Left lung (tissue), 10 donors: ENCODE measurements around the gene FHL1. TPM values are rescaled to one million over a fixed set of nuclear protein-coding genes. Genes with fewer than 3 reads are reported as not detected.

ENCODE experiments used
- ATAC-seq: fragments of 200-7000 bp; cut with Tn5 transposase; one replicate; pipeline ENCODE4 v1.9.1; 2020; ENCODE audit warnings: moderate library complexity
- DNase-seq, 4 donors: peaks; one replicate each; pipeline ENCODE4 v3.0.0-alpha.2; 2013 to 2020
- H3K27ac ChIP-seq, 2 donors: fragments of 200-600 bp; sonication (generic) in 1 of 2; one replicate each; pipeline versions ENCODE4 v1.5.0 to v1.8.0; 2020 to 2021
- H3K27me3 ChIP-seq, 2 donors: fragments of 200-600 bp; sonication (generic) in 1 of 2; one replicate each; pipeline versions ENCODE4 v1.5.0 to v1.8.0; 2020 to 2021
- H3K36me3 ChIP-seq, 2 donors: fragments of 200-600 bp; sonication (generic) in 1 of 2; one replicate each; pipeline versions ENCODE4 v1.5.0 to v1.8.0; 2020 to 2021
- H3K4me1 ChIP-seq, 2 donors: fragments of 200-600 bp; one replicate each; pipeline ENCODE4 v1.8.0; 2021
- H3K4me3 ChIP-seq, 2 donors: fragments of 200-600 bp; sonication (generic) in 1 of 2; one replicate each; pipeline versions ENCODE4 v1.5.0 to v1.8.0; 2020 to 2021; ENCODE audit warnings: mild to moderate bottlenecking in 1 of 2
- H3K9me3 ChIP-seq, 2 donors: fragments of 200-600 bp; sonication (generic) in 1 of 2; one replicate each; pipeline versions ENCODE4 v1.5.0 to v1.8.0; 2020 to 2021
- CTCF ChIP-seq, 2 donors: fragments of 200-600 bp; sonication (generic) in 1 of 2; IDR thresholded peaks; one replicate each; pipeline versions ENCODE4 v1.5.0 to v1.8.0; 2021; ENCODE audit warnings: antibody characterized with exemption in 2 of 2
- intact Hi-C, 2 donors: fragments of 100-400 bp; cut with DNase I; formaldehyde crosslinking; loops; one replicate each; pipeline versions ENCODE4 v1.11.2 to v1.14.2; 2022
- polyA plus RNA-seq, 6 donors: library from polyadenylated mRNA; unstranded; fragments of 120-200 nt; gene quantifications; one replicate each; pipeline ENCODE4 v1.2.1, GENCODE V29; 2013; ENCODE audit not compliant: insufficient read length in 6 of 6
- total RNA-seq, 2 donors: library from RNA; stranded (reverse); fragmentation: NEBNext Ultra II Directional; extraction: Animal tissue kit (Norgen Biotek cat#: 25700); gene quantifications; one replicate each; pipeline ENCODE4 v1.2.1, GENCODE V29; 2021
- donor health status: DM: no; HTN: yes; CAD: no.
- donor health status: DM: no; HTN: no; CAD: no.

The FHL1 gene
- total and polyA plus RNA-seq, 8 donors: 118 to 276 (median 249) TPM

GRCh38 chrX:136182414-136182813, 35.1 kb downstream of the FHL1 start:
- DNase-seq (peak in 2 of 4 donors; percentile 84 to 88), ATAC-seq (peak; percentile 54)
- H3K9me3 ChIP-seq: no peaks in the 10 kb centered on the region
- no peaks in the 10 kb centered on the region for H3K4me1 ChIP-seq
- peaks cover 0 to 13% of the 10 kb centered on the region in 2 donors for H3K27me3 ChIP-seq
- no peak for TF ChIP-seq CTCF (IDR thresholded peaks at IDR 0.05)
- intact Hi-C loops: no loop called here
- no peak overlapping the region for H3K4me3 ChIP-seq
- H3K36me3 ChIP-seq: no peaks in the 10 kb centered on the region
- H3K27ac ChIP-seq: no peak overlapping the region

- intact Hi-C loops: no loop called here
- no peak for DNase-seq
- H3K36me3 ChIP-seq: no peaks in the 10 kb centered on the region
- no peak for TF ChIP-seq CTCF (IDR thresholded peaks at IDR 0.05)
- no peak for ATAC-seq
- H3K4me1 ChIP-seq: no peaks in the 10 kb centered on the region
- no peak overlapping the region for H3K4me3 ChIP-seq
- H3K27ac ChIP-seq: no peak overlapping the region
- no peaks in the 10 kb centered on the region for H3K9me3 ChIP-seq
- peaks cover 0 to 13% of the 10 kb centered on the region in 2 donors for H3K27me3 ChIP-seq
Observed at GRCh38 chrX:136183172-136183571, 35.8 kb downstream of the FHL1 start.

GRCh38 chrX:136183917-136184316, 36.6 kb downstream of the FHL1 start:
- peaks cover 0 to 13% of the 10 kb centered on the region in 2 donors for H3K27me3 ChIP-seq
- no peaks in the 10 kb centered on the region for H3K4me1 ChIP-seq
- no peak for ATAC-seq
- intact Hi-C loops: no loop called here
- DNase-seq: no peak
- TF ChIP-seq CTCF (IDR thresholded peaks at IDR 0.05): no peak
- H3K36me3 ChIP-seq: no peaks in the 10 kb centered on the region
- H3K4me3 ChIP-seq: no peak overlapping the region
- no peak overlapping the region for H3K27ac ChIP-seq
- no peaks in the 10 kb centered on the region for H3K9me3 ChIP-seq

- DNase-seq (no peak), ATAC-seq (peak; percentile 33)
- Histone ChIP-seq H3K36me3 (no peaks in the 10 kb centered on the region), H3K4me3 (no peak overlapping the region), H3K4me1 (peaks cover 0 to 8% of the 10 kb centered on the region in 2 donors), H3K27ac (no peak overlapping the region), H3K9me3 (no peaks in the 10 kb centered on the region), H3K27me3 (peaks cover 0 to 13% of the 10 kb centered on the region in 2 donors)
- intact Hi-C loops: no loop called here
- TF ChIP-seq CTCF (IDR thresholded peaks at IDR 0.05): no peak
Observed at GRCh38 chrX:136185401-136186022, 38.2 kb downstream of the FHL1 start.

GRCh38 chrX:136186023-136186413, 38.7 kb downstream of the FHL1 start:
- intact Hi-C loops: no loop called here
- Histone ChIP-seq H3K36me3 (no peaks in the 10 kb centered on the region), H3K4me1 (peaks cover 0 to 13% of the 10 kb centered on the region in 2 donors), H3K4me3 (no peak overlapping the region), H3K9me3 (no peaks in the 10 kb centered on the region), H3K27ac (no peak overlapping the region), H3K27me3 (peaks cover 0 to 13% of the 10 kb centered on the region in 2 donors)
- DNase-seq (no peak), ATAC-seq (no peak)
- TF ChIP-seq CTCF (IDR thresholded peaks at IDR 0.05): no peak
